Mucosa of descending colon (tissue), 3 donors: ENCODE measurements around the gene MPRIP. TPM values are rescaled to one million over a fixed set of nuclear protein-coding genes. Genes with fewer than 3 reads are reported as not detected.

Experiments
- ATAC-seq: fragments of 200-7000 bp; cut with Tn5 transposase; one replicate; pipeline ENCODE4 v1.9.1; 2020; ENCODE audit warnings: mild to moderate bottlenecking, moderate library complexity
- DNase-seq, 3 donors: peaks; one replicate each; pipeline ENCODE4 v3.0.0-alpha.2; 2020
- H3K36me3 ChIP-seq: fragments of 200-600 bp; one replicate; pipeline ENCODE4 v1.8.0; 2021; ENCODE audit warnings: low read depth, mild to moderate bottlenecking
- H3K4me1 ChIP-seq: fragments of 200-600 bp; one replicate; pipeline ENCODE4 v1.8.0; 2021; ENCODE audit warnings: low read depth, mild to moderate bottlenecking
- H3K4me3 ChIP-seq: fragments of 200-600 bp; one replicate; pipeline ENCODE4 v1.8.0; 2021; ENCODE audit warnings: mild to moderate bottlenecking
- H3K9me3 ChIP-seq: fragments of 200-600 bp; one replicate; pipeline ENCODE4 v1.8.0; 2021; ENCODE audit warnings: mild to moderate bottlenecking
- CTCF ChIP-seq: fragments of 200-600 bp; IDR thresholded peaks from one replicate; pipeline ENCODE4 v1.8.0; 2022; ENCODE audit warnings: antibody characterized with exemption, mild to moderate bottlenecking
- intact Hi-C, 2 donors: fragments of 100-400 bp; cut with DNase I in 1 of 2; cut with micrococcal nuclease in 1 of 2; formaldehyde crosslinking; loops; one replicate each; pipeline versions ENCODE4 v1.11.0 to v1.11.1; 2022; cut with DNase I, micrococcal nuclease
- total RNA-seq, 3 donors: library from RNA; stranded (reverse); fragmentation: NEBNext Ultra II Directional in 2 of 3; extraction: Animal tissue kit (Norgen Biotek cat#: 25700) in 2 of 3; gene quantifications; one replicate each; pipeline versions ENCODE4 v1.2.1 to v1.2.4, GENCODE V29; 2021 to 2023
- donor health status: DM: no; HTN: no; CAD: no; lungs with moderate emphysema.
- donor health status: DM: no; HTN: no; CAD: no.
- donor health status: DM: no; HTN: yes; CAD: no.

MPRIP gene
- total RNA-seq, 3 donors from 2014 or later = 150 to 249 (median 231) TPM

- H3K9me3 ChIP-seq = no peaks in the 10 kb centered on the region
- H3K36me3 ChIP-seq = no peaks in the 10 kb centered on the region
- DNase-seq (peak in 1 of 3 donors; percentile 11), ATAC-seq (no peak)
- intact Hi-C loops = no loop called here
- H3K4me3 ChIP-seq = no peak overlapping the region
- peaks cover 41% of the 10 kb centered on the region for H3K4me1 ChIP-seq
- TF ChIP-seq CTCF = no peak
Observed at GRCh38 chr17:17081304-17081940, 39.2 kb downstream of the MPRIP start.

GRCh38 chr17:17082878-17083277 is 40.6 kb downstream of the MPRIP start:
- Histone ChIP-seq H3K9me3 (no peaks in the 10 kb centered on the region), H3K36me3 (no peaks in the 10 kb centered on the region), H3K4me1 (peaks cover 34% of the 10 kb centered on the region), H3K4me3 (no peak overlapping the region)
- intact Hi-C loops = no loop called here
- DNase-seq (peak in 1 of 3 donors; percentile 15), ATAC-seq (no peak)
- no peak for TF ChIP-seq CTCF

GRCh38 chr17:17084317-17084835 is 42.1 kb downstream of the MPRIP start:
- intact Hi-C loops = no loop called here
- H3K9me3 ChIP-seq = no peaks in the 10 kb centered on the region
- peak in 1 of 3 donors; percentile 21 for DNase-seq
- H3K36me3 ChIP-seq = no peaks in the 10 kb centered on the region
- TF ChIP-seq CTCF = no peak
- no peak for ATAC-seq
- H3K4me1 ChIP-seq = peaks cover 19% of the 10 kb centered on the region
- H3K4me3 ChIP-seq = no peak overlapping the region

- DNase-seq = peak in 1 of 3 donors; percentile 4
- TF ChIP-seq CTCF = no peak
- H3K36me3 ChIP-seq = no peaks in the 10 kb centered on the region
- no peak overlapping the region for H3K4me3 ChIP-seq
- peaks cover 16% of the 10 kb centered on the region for H3K4me1 ChIP-seq
- ATAC-seq = no peak
- intact Hi-C loops = no loop called here
- no peaks in the 10 kb centered on the region for H3K9me3 ChIP-seq
Observed at GRCh38 chr17:17084941-17085340, 42.7 kb downstream of the MPRIP start.

GRCh38 chr17:17086585-17086984 is 44.3 kb downstream of the MPRIP start:
- Histone ChIP-seq H3K4me1 (peaks cover 19% of the 10 kb centered on the region), H3K36me3 (no peaks in the 10 kb centered on the region), H3K9me3 (no peaks in the 10 kb centered on the region), H3K4me3 (no peak overlapping the region)
- TF ChIP-seq CTCF = no peak
- intact Hi-C loops = no loop called here
- ATAC-seq (no peak), DNase-seq (peak in 1 of 3 donors; percentile 5)
